ENCODE results near the gene POLR2E. TPM values are rescaled to one million over a fixed set of nuclear protein-coding genes. Genes with fewer than 3 reads are reported as not detected.
A peak's percentile ranks its signal among the peaks of the same experiment; 100 is the strongest.

Gene POLR2E
- total and polyA plus RNA-seq, 9 of the 15 experiments (the other 6 are each of a cell fraction or from before 2014, with no cell fraction given): 3.4 to 413 (median 244) TPM

GRCh38 chr19:1082165-1082927 is 12.8 kb downstream of the POLR2E start (continued):
- TF ChIP-seq TFAP4 (CRISPR knock-in tag; IDR thresholded peaks at IDR 0.05; ENCODE audit: borderline replicate concordance): peak; percentile 69; the same call in 1 of the 2 replicates
- TF ChIP-seq NRF1 (conservative IDR thresholded peaks at IDR 0.05 in 1 of 2, IDR thresholded peaks at IDR 0.05 in 1 of 2): peak; percentile 58 to 66
- peak; percentile 17; the same call in 1 of the 2 replicates for TF ChIP-seq POLR2A (conservative IDR thresholded peaks at IDR 0.05)
- TF ChIP-seq HES1 (IDR thresholded peaks at IDR 0.05; ENCODE audit: low read depth): 0 out of 2 replicates have a peak, but pooled peaks have one; percentile 19
- TF ChIP-seq ZNF239 (CRISPR knock-in tag; IDR thresholded peaks at IDR 0.05): no peak
- TF ChIP-seq ZNF740 (CRISPR knock-in tag; IDR thresholded peaks at IDR 0.05): no peak
- TF ChIP-seq ZNF740 (tag; IDR thresholded peaks at IDR 0.05): no peak
- peak; percentile 78 for TF ChIP-seq HMGN3 (IDR thresholded peaks at IDR 0.05; ENCODE audit: borderline replicate concordance, extremely low read depth, insufficient read length, low read depth, low read length)
- peak; percentile 56 for TF ChIP-seq EGR1 (conservative IDR thresholded peaks at IDR 0.05)
- no peak for TF ChIP-seq FOXM1 (IDR thresholded peaks at IDR 0.05; ENCODE audit: low read depth)
- TF ChIP-seq FOXM1 (CRISPR knock-in tag; IDR thresholded peaks at IDR 0.05; ENCODE audit: low read depth): peak; percentile 84; the same call in 1 of the 2 replicates
- no peak for TF ChIP-seq CREB5 (CRISPR knock-in tag; IDR thresholded peaks at IDR 0.05)
- peak; percentile 53 for TF ChIP-seq MYC (IDR thresholded peaks at IDR 0.05; ENCODE audit: low read depth, low read length)
- no peak for TF ChIP-seq MYC (CRISPR knock-in tag; IDR thresholded peaks at IDR 0.05; ENCODE audit: borderline replicate concordance, low read depth)
- peak; percentile 96 for TF ChIP-seq SP1 (CRISPR knock-in tag; IDR thresholded peaks at IDR 0.05)
- TF ChIP-seq FOXA3 (CRISPR knock-in tag; conservative IDR thresholded peaks at IDR 0.05 in 1 of 2, IDR thresholded peaks at IDR 0.05 in 1 of 2): peak in 1 of 2 experiments; percentile 60; a peak in 1 of 4 replicates
- 0 out of 2 replicates have a peak, but pooled peaks have one; percentile 38 for TF ChIP-seq MED1 (CRISPR knock-in tag; IDR thresholded peaks at IDR 0.05; ENCODE audit: borderline replicate concordance)
- TF ChIP-seq NFRKB (IDR thresholded peaks at IDR 0.05; ENCODE audit: low read depth): no peak
- TF ChIP-seq KLF13 (tag; IDR thresholded peaks at IDR 0.05; ENCODE audit: borderline replicate concordance, low read depth): peak; percentile 73
- peak in 1 of 2 experiments; percentile 92; a peak in 2 of 4 replicates for TF ChIP-seq HDAC1 (IDR thresholded peaks at IDR 0.05)
- peak in 1 of 2 experiments; percentile 13 for TF ChIP-seq E2F6 (IDR thresholded peaks at IDR 0.05; ENCODE audit: borderline replicate concordance in 1 of 2, extremely low read depth in 1 of 2, insufficient read depth in 1 of 2, insufficient read length in 1 of 2, low read depth in 1 of 2, low read length in 1 of 2, poor library complexity in 1 of 2, severe bottlenecking in 1 of 2)

All from K562 (cell line).